Activated CD8-positive, alpha-beta T cell treated with anti-CD3 and anti-CD28 coated beads for 36 hours (primary cell): ENCODE data around the gene ZC3HAV1L. TPM values are rescaled to one million over a fixed set of nuclear protein-coding genes. Genes with fewer than 3 reads are reported as not detected.

Source experiments
- ATAC-seq: fragments of 200-7000 bp; cut with Tn5 transposase; one replicate; pipeline ENCODE4 v1.10.0; 2021; ENCODE audit warnings: mild to moderate bottlenecking, moderate library complexity
- CTCF ChIA-PET: fragments of 350-600 bp; sonication (Branson Sonifier 250); formaldehyde crosslinking; loops from one replicate; lab custom pipeline; 2021; ENCODE audit warnings: antibody characterized with exemption; lab: Charles Lee
- POLR2A ChIA-PET: fragments of 350-600 bp; sonication (Branson Sonifier 250); formaldehyde crosslinking; loops from one replicate; lab custom pipeline; 2021; ENCODE audit warnings: antibody characterized with exemption; lab: Charles Lee
- DNase-seq: peaks from one replicate; pipeline ENCODE4 v3.0.0-alpha.2; 2020
- H3K27ac Mint-ChIP-seq: one replicate; pipeline ENCODE4 v1.8.0; 2021; ENCODE audit warnings: mild to moderate bottlenecking, mixed read lengths
- H3K27me3 Mint-ChIP-seq: one replicate; pipeline ENCODE4 v1.8.0; 2021; ENCODE audit warnings: mixed read lengths
- H3K36me3 Mint-ChIP-seq: one replicate; pipeline ENCODE4 v1.8.0; 2021; ENCODE audit warnings: low read depth, mixed read lengths
- H3K4me1 Mint-ChIP-seq: one replicate; pipeline ENCODE4 v1.8.0; 2021; ENCODE audit warnings: low read depth, mixed read lengths
- H3K4me3 Mint-ChIP-seq: one replicate; pipeline ENCODE4 v1.8.0; 2021; ENCODE audit warnings: mild to moderate bottlenecking, moderate library complexity, mixed read lengths
- H3K9me3 Mint-ChIP-seq: one replicate; pipeline ENCODE4 v1.8.0; 2021; ENCODE audit warnings: mixed read lengths
- intact Hi-C: fragments of 100-400 bp; cut with micrococcal nuclease; formaldehyde crosslinking; loops from one replicate; pipeline ENCODE4 v1.10.0; 2022
- total RNA-seq, 2 experiments: library from RNA; stranded (reverse); gene quantifications; one replicate each; pipeline ENCODE4 v1.2.3, GENCODE V29; 2021
- TF ChIP-seq, protein P1 (sequence below): fragments of 200-600 bp; IDR thresholded peaks from one replicate; pipeline ENCODE4 v1.8.0; 2022; ENCODE audit warnings: antibody characterized with exemption, mild to moderate bottlenecking

ZC3HAV1L gene
- total RNA-seq, 2 experiments from 2014 or later = 19.9 TPM

DNA sequence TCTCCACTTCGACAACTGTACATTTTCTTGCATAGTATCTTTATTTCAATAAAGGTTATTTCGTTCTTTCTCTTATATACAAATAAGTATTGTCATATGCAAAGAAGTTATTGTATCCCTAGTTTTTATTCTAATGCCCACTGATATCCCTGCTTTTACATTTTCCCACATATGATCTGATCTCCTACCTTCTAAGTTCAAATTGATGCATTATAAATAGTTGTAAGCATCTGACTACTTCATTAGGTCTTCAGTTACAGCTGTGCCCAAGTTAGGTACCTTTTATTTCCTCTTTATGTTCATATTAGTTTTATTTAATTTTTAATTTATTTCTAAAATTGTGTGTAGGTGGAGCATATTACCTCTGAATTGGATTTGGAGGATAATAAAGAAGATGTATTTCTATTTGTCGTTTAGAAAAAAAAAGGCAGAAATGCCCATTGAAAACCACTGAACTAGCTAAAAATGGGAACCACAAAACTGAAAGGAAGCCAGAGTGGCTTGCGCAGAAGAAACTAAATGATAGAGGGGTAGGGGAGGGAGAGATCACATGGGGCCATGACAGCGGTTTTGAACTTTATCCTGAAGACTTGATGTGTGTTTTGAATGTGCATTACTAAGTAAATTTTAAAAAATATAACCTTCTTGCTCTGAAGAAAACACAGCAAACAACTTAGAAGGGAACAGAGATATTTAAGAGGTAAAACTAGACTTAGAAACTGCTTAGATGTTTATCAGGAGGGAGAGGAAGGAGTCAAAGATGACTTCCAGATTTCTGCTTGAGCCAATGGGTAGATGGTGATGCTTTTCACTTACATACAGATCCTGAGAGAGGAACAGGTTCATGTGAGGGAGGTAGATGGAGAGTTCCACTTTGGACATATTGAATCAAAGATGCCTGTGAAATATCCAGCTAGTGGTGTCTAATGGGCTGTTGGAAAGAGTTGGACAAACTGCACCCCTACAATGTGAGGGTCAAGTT is 9.3 kb upstream of the ZC3HAV1L start:
- Mint-ChIP-seq H3K4me1 (peaks cover 68% of the 10 kb centered on the region), H3K4me3 (no peak overlapping the region), H3K27me3 (no peaks in the 10 kb centered on the region), H3K9me3 (no peaks in the 10 kb centered on the region), H3K27ac (peak overlapping the region; percentile 89), H3K36me3 (peaks cover 65% of the 10 kb centered on the region)
- ATAC-seq (peak; percentile 18), DNase-seq (no peak)
- intact Hi-C loops = no loop called here
- ChIA-PET POLR2A (interaction anchor here (0.6 to 2.9 kb wide), 10 partner anchors 8 to 112 kb away, joined by 3 to 13 read pairs (median 3); partner anchors contain the start of gene ZC3HAV1L), CTCF (interaction anchor here (1.6 to 2.1 kb wide), 2 partner anchors 8 to 30 kb away, joined by 7 read pairs; partner anchors contain the start of gene ZC3HAV1L)
- TF ChIP-seq, protein P1, sequence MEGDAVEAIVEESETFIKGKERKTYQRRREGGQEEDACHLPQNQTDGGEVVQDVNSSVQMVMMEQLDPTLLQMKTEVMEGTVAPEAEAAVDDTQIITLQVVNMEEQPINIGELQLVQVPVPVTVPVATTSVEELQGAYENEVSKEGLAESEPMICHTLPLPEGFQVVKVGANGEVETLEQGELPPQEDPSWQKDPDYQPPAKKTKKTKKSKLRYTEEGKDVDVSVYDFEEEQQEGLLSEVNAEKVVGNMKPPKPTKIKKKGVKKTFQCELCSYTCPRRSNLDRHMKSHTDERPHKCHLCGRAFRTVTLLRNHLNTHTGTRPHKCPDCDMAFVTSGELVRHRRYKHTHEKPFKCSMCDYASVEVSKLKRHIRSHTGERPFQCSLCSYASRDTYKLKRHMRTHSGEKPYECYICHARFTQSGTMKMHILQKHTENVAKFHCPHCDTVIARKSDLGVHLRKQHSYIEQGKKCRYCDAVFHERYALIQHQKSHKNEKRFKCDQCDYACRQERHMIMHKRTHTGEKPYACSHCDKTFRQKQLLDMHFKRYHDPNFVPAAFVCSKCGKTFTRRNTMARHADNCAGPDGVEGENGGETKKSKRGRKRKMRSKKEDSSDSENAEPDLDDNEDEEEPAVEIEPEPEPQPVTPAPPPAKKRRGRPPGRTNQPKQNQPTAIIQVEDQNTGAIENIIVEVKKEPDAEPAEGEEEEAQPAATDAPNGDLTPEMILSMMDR = no peak

DNA sequence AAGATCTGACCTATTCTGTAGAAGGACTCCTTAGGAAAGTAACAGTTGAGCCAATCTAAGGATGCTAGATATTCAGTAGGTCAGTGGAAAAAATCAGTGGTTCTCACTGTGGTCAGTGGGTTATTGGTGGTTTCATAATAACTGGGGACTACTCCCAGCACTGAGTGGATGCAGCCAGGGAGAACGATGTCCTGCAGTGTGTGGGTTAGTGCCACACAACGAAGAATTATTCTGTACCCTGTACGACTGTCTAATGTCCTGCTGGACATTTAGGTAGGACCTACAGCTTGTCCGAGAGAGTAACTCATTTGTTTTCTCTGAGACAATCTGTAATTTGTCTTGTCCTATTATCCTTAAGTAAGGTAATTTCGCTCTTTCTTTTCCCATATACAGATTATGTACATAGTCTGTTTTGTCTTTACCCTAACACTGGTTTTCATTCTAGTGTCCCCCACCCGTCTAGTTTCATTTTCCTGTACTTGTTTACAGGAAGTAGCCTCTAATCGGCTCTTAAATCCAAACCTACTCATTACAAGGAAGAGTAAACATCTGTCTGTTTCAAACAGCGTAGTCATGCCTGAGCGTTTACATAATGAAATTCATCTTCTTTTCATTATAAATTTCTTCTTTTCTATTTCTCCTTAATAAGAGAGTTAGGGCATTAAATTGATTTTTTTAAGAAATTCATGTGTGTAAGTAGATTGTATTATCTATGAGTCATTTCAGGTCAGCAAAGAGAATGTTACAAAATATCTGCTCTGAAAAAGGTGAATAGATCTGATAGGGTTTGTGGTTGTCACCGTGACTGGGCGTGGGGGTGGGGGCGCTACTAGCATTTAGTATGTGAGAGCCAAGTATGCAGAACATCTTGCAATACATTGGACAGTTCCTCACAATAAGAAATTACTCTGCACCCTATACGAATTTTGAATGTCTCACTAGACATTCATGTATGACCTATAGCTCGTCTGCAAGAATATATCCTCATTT is 8.3 kb upstream of the ZC3HAV1L start:
- H3K9me3 Mint-ChIP-seq = no peaks in the 10 kb centered on the region
- H3K27ac Mint-ChIP-seq = peak overlapping the region; percentile 89
- peaks cover 59% of the 10 kb centered on the region for H3K4me1 Mint-ChIP-seq
- DNase-seq (peak; percentile 91), ATAC-seq (peak; percentile 55)
- intact Hi-C loops = no loop called here
- POLR2A ChIA-PET = interaction anchor here (0.6 to 2.9 kb wide), 8 partner anchors 8 to 111 kb away, joined by 3 to 13 read pairs (median 3); partner anchors contain the start of gene ZC3HAV1L
- TF ChIP-seq, protein P1 = no peak
- H3K4me3 Mint-ChIP-seq = no peak overlapping the region
- CTCF ChIA-PET = interaction anchor here (0.9 to 2.1 kb wide), 4 partner anchors 7 to 33 kb away, joined by 3 to 7 read pairs (median 3); partner anchors contain the start of gene ZC3HAV1L
- H3K27me3 Mint-ChIP-seq = no peaks in the 10 kb centered on the region
- H3K36me3 Mint-ChIP-seq = peaks cover 55% of the 10 kb centered on the region

DNA sequence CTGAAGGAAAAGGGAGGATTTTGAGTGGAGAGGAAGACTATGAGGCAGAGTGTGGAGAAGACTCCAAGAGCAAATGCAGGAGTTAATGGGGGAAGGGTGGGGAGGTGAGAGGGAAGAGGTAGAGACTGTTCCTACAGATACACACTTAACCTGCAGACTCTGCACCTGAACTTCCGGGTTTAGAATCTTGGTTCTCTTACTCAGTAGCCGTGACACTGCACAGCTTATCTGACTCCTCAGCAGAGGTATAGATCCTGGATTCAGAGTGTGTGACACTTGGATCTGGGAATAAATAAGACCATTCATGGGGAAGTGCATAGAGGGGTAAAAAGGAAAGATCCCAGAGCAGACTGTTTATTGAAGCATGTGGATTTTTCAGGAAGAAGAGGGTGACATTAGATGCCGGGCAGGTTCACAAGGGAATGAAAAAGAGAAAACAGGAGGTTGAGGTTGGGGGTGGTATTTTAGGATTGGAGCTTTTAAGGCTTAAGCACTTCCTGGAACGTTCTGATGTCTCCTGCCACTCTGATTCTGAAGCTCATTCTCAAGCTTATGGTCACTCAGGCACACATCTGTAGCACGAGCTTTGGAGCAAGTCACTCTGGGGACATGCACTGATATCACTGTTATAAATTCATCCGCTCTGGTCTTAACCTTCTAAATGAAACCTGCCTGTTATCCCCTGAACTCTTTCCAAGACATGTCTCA is 5.7 kb upstream of the ZC3HAV1L start:
- ATAC-seq = peak; percentile 14
- ChIA-PET CTCF (interaction anchor here (1.2 to 1.8 kb wide), 3 partner anchors 24 to 53 kb away, joined by 3 to 8 read pairs (median 3); no protein-coding TSS in a partner anchor), POLR2A (interaction anchor here (1.1 to 1.6 kb wide), 2 partner anchors 44 to 158 kb away, joined by 3 to 5 read pairs; no protein-coding TSS in a partner anchor)
- TF ChIP-seq, protein P1 = no peak
- no peak overlapping the region for H3K4me3 Mint-ChIP-seq
- intact Hi-C loops = no loop called here
- H3K4me1 Mint-ChIP-seq = peaks cover 41% of the 10 kb centered on the region
- no peak overlapping the region for H3K27ac Mint-ChIP-seq
- no peaks in the 10 kb centered on the region for H3K27me3 Mint-ChIP-seq
- DNase-seq = no peak
- peaks cover 35% of the 10 kb centered on the region for H3K36me3 Mint-ChIP-seq
- no peaks in the 10 kb centered on the region for H3K9me3 Mint-ChIP-seq

DNA sequence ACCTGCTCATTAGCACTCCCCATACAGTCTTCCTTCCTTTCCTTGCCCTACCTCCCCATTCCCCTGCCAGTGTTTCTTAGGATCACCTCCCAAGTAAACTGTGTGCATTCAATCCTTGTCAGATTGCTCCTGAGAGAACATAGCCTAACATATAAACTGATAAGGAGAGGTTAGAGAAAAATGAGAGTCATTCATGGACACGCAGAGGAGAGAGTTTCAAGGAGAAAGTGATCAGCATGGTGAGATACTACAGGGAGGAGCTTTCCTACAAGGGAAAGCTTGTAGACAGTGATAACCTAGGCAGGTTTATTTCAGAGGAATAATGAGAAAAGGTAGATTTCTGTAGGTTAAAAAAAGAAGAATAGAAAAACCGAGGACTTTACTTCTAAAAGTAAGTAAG is 2.8 kb upstream of the ZC3HAV1L start:
- Mint-ChIP-seq H3K9me3 (no peaks in the 10 kb centered on the region), H3K36me3 (peaks cover 23% of the 10 kb centered on the region), H3K27me3 (no peaks in the 10 kb centered on the region), H3K27ac (no peak overlapping the region), H3K4me3 (no peak overlapping the region), H3K4me1 (peaks cover 26% of the 10 kb centered on the region)
- CTCF ChIA-PET = no interaction called here
- TF ChIP-seq, protein P1 = no peak
- DNase-seq (no peak), ATAC-seq (no peak)
- POLR2A ChIA-PET = no interaction called here
- intact Hi-C loops = no loop called here
